GM12878 (cell line): ENCODE results near the gene ZNF418. TPM values are rescaled to one million over a fixed set of nuclear protein-coding genes. Genes with fewer than 3 reads are reported as not detected.

Experiments
- ATAC-seq: fragments of 200-7000 bp; cut with Tn5 transposase; 3 replicates; pipeline ENCODE4 v1.9.1; 2020; ENCODE audit warnings: mild to moderate bottlenecking, moderate library complexity
- BruUV-seq: library from RNA; stranded (reverse); fragments of 400-500 nt; replicated peaks from 2 replicates; lab custom pipeline; 2021; lab: Mats Ljungman, UMichigan
- CTCF ChIA-PET: fragments of 300-600 bp; sonication (Branson Sonifier 250); formaldehyde crosslinking; extraction: SDS; loops from one replicate; lab custom pipeline; 2021; ENCODE audit warnings: inconsistent platforms; lab: Yijun Ruan, JAX
- POLR2A ChIA-PET: fragments of 350-600 bp; formaldehyde crosslinking; extraction: SDS; loops from one replicate; lab custom pipeline; 2021; ENCODE audit warnings: inconsistent platforms; lab: Charles Lee
- RAD21 ChIA-PET: fragments of 300-600 bp; sonication (Branson Sonifier 250); formaldehyde crosslinking; loops from one replicate; lab custom pipeline; 2023; ENCODE audit warnings: antibody characterized with exemption; ENCODE audit not compliant: unreplicated experiment; lab: Charles Lee
- SMC1A ChIA-PET: fragments of 300-600 bp; sonication (Branson Sonifier 250); formaldehyde crosslinking; loops from one replicate; lab custom pipeline; 2023; ENCODE audit not compliant: unreplicated experiment, uncharacterized antibody; lab: Charles Lee
- DNase-seq: peaks from one replicate; pipeline ENCODE4 v3.0.0-alpha.2; 2011; ENCODE audit warnings: low read depth, low spot score
- FAIRE-seq: peaks from 3 replicates; lab custom pipeline; 2011; peaks lifted over from hg19 to GRCh38; lab: Jason Lieb, UNC
- H2AFZ ChIP-seq: 2 replicates; pipeline ENCODE4 v1.6.0; 2011; ENCODE audit warnings: low read depth, low read length, control low read depth; ENCODE audit not compliant: control insufficient read depth
- H3K27ac ChIP-seq: 2 replicates; pipeline ENCODE4 v1.5.1; 2011; ENCODE audit warnings: control low read depth; ENCODE audit not compliant: control insufficient read depth, insufficient read depth
- H3K27me3 ChIP-seq, 2 experiments: replicated peaks in 1 of 2; 2 replicates each; pipeline versions ENCODE4 v1.6.0 to v1.6.1; 2011; ENCODE audit warnings: low read length in 1 of 2; ENCODE audit not compliant: control insufficient read depth in 2 of 2, insufficient read depth in 2 of 2
- H3K36me3 ChIP-seq, 2 experiments: 2 replicates each; pipeline ENCODE4 v1.5.1; 2011; ENCODE audit warnings: low read length in 1 of 2; ENCODE audit not compliant: control insufficient read depth in 2 of 2, insufficient read depth in 2 of 2
- H3K4me1 ChIP-seq: 2 replicates; pipeline ENCODE4 v1.6.1; 2011; ENCODE audit warnings: mild to moderate bottlenecking, low read length, moderate library complexity, mixed read lengths; ENCODE audit not compliant: control insufficient read depth, insufficient read depth
- H3K4me2 ChIP-seq: 2 replicates; pipeline ENCODE4 v1.6.0; 2011; ENCODE audit warnings: control low read depth; ENCODE audit not compliant: control insufficient read depth, insufficient read depth
- H3K4me3 ChIP-seq: fragments of 200-600 bp; sonication (generic); 2 replicates; pipeline ENCODE4 v1.5.1; 2016
- H3K79me2 ChIP-seq: 2 replicates; pipeline ENCODE4 v1.6.0; 2011; ENCODE audit warnings: low read length; ENCODE audit not compliant: control insufficient read depth, insufficient read depth
- H3K9ac ChIP-seq: 2 replicates; pipeline ENCODE4 v1.8.0; 2011; ENCODE audit warnings: low read length, control low read depth, mixed read lengths; ENCODE audit not compliant: control insufficient read depth, insufficient read depth
- H3K9me3 ChIP-seq: replicated peaks from 3 replicates; pipeline ENCODE4 v1.5.1; 2011; ENCODE audit warnings: mild to moderate bottlenecking, low read length; ENCODE audit not compliant: control insufficient read depth, insufficient read depth
- H4K20me1 ChIP-seq: 2 replicates; pipeline ENCODE4 v1.6.0; 2011; ENCODE audit not compliant: control insufficient read depth, insufficient read depth
- CHD1 ChIP-seq: IDR thresholded peaks from 2 replicates; pipeline ENCODE4 v1.6.1; 2012; ENCODE audit warnings: low read depth, low read length, improper control_type of control experiment
- CREM ChIP-seq: IDR thresholded peaks from 2 replicates; pipeline ENCODE4 v1.6.1; 2014; ENCODE audit warnings: antibody characterized with exemption, low read depth
- IKZF1 ChIP-seq: fragments of 450-650 bp; conservative IDR thresholded peaks from 2 replicates; pipeline ENCODE4 v1.6.1; 2017; ENCODE audit warnings: antibody characterized with exemption, mild to moderate bottlenecking
- KAT2A ChIP-seq: conservative IDR thresholded peaks from 2 replicates; pipeline ENCODE4 v1.6.1; 2011; ENCODE audit warnings: low read depth, low read length; ENCODE audit not compliant: control insufficient read depth
- KLF5 ChIP-seq: fragments of 450-650 bp; IDR thresholded peaks from 2 replicates; pipeline ENCODE4 v1.6.1; 2014; ENCODE audit warnings: mild to moderate bottlenecking; ENCODE audit not compliant: partially characterized antibody
- MEF2A ChIP-seq: IDR thresholded peaks from 2 replicates; pipeline ENCODE4 v1.6.1; 2011; ENCODE audit warnings: low read depth, mild to moderate bottlenecking, low read length, moderate library complexity; ENCODE audit not compliant: insufficient read depth
- NFIC ChIP-seq: IDR thresholded peaks from 2 replicates; pipeline ENCODE4 v1.6.1; 2012; ENCODE audit warnings: low read depth, mild to moderate bottlenecking, inconsistent platforms, low read length, moderate library complexity
- PAX8 ChIP-seq: fragments of 450-650 bp; IDR thresholded peaks from 2 replicates; pipeline ENCODE4 v1.6.1; 2017; ENCODE audit warnings: mild to moderate bottlenecking, moderate library complexity
- POLR2AphosphoS5 ChIP-seq: IDR thresholded peaks from 2 replicates; pipeline ENCODE4 v1.6.1; 2011; ENCODE audit warnings: mild to moderate bottlenecking, low read length, inconsistent platforms
- RUNX3 ChIP-seq: IDR thresholded peaks from 2 replicates; pipeline ENCODE4 v1.6.1; 2012; ENCODE audit warnings: low read length, inconsistent platforms
- TARDBP ChIP-seq: IDR thresholded peaks from 2 replicates; pipeline ENCODE4 v1.6.1; 2016; ENCODE audit warnings: borderline replicate concordance
- ZNF274 ChIP-seq: IDR thresholded peaks from one replicate; pipeline ENCODE4 v1.8.0; 2011; ENCODE audit not compliant: insufficient read length, insufficient read depth
- WGBS: methylation state at CpG from one replicate; pipeline ENCODE4 v1.1.6; 2016; ENCODE audit warnings: low lambda C conversion rate; ENCODE audit not compliant: insufficient replicate concordance, insufficient coverage; ENCODE audit errors: missing lambda C conversion rate; 5-methylcytosine and 5-hydroxymethylcytosine counted together
- in situ Hi-C: fragments of 300-500 bp; cut with MboI; formaldehyde crosslinking; loops from 9 replicates; pipeline ENCODE4 v1.14.3; 2018; ENCODE audit warnings: mixed read lengths
- intact Hi-C: fragments of 100-400 bp; cut with micrococcal nuclease; formaldehyde crosslinking; loops from one replicate; pipeline ENCODE4 v1.14.2; 2022; ENCODE audit not compliant: unreplicated experiment
- polyA plus RNA-seq, 11 experiments: library from polyadenylated mRNA; depleted of rRNA in 4 of 11; unstranded in 6 of 11; stranded (reverse) in 5 of 11; fragments of >200 nt; fragmentation: Nextera tagmentation in 4 of 11; fragmentation: Illumina TruSeq in 1 of 11; extraction: Ambion mirVana in 4 of 11; extraction: Trizol in 1 of 11; gene quantifications; 1 replicate in 1 of 11; 2 replicates in 10 of 11; pipeline versions ENCODE4 v1.2.1 to v1.2.3, GENCODE V29; 2011 to 2016; ENCODE audit warnings: inconsistent platforms in 2 of 11, missing spikeins in 2 of 11, low read depth in 1 of 11
- total RNA-seq, 4 experiments: library from RNA; depleted of rRNA in 3 of 4; stranded (reverse); fragments of >200 nt in 3 of 4; fragmentation: Illumina TruSeq in 1 of 4; extraction: Trizol in 1 of 4; gene quantifications; 2 replicates each; pipeline versions ENCODE4 v1.2.1 to v1.2.3, GENCODE V29; 2013 to 2021
- TF ChIP-seq, protein P1 (sequence below): fragments of 450-650 bp; IDR thresholded peaks from 2 replicates; pipeline ENCODE4 v1.6.1; 2017; ENCODE audit warnings: mild to moderate bottlenecking, low read depth, inconsistent platforms; ENCODE audit not compliant: poor library complexity, severe bottlenecking
- TF ChIP-seq, protein P2 (sequence below): IDR thresholded peaks from 2 replicates; pipeline ENCODE4 v1.6.1; 2011; ENCODE audit warnings: borderline replicate concordance, low read depth, mild to moderate bottlenecking, moderate library complexity, low read length; ENCODE audit not compliant: insufficient read depth, poor library complexity, severe bottlenecking
- TF ChIP-seq, protein P3 (sequence below): fragments of 450-650 bp; IDR thresholded peaks from 2 replicates; pipeline ENCODE4 v1.6.1; 2017; ENCODE audit warnings: mild to moderate bottlenecking

Gene ZNF418
- total and polyA plus RNA-seq, 10 of the 15 experiments (the other 5 are each of a cell fraction or from before 2014, with no cell fraction given): 0.20 to 1.3 (median 0.59) TPM; not detected in 1

DNA sequence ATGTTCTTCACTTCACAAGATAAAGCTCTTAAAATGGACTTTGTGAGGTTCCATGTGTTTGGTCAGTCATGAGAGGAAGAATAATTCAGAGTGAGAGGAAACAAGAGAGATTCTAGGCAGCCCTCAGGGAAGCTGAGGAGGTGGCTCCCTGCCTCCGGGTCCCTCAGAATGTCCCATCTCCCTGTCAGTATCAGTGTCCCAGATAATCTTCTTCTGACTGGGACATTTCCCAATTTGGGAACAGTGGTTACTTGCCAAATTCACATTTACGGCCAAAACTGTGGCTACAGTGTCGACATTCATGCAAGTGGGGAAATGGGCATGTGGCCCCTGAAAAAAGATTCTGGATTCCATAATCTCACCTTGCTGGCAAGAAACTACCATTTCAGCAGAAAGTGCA lies 27.8 kb downstream of the ZNF418 start:
- no peaks in the 10 kb centered on the region for H4K20me1 ChIP-seq
- ATAC-seq (no peak), DNase-seq (no peak), FAIRE-seq (no peak)
- RAD21 ChIA-PET: no interaction called here
- no peaks in the 10 kb centered on the region for H3K27me3 ChIP-seq
- 100% methylated on average over 3 of the region's 3 CpGs for WGBS
- no peak overlapping the region for H2AFZ ChIP-seq
- POLR2A ChIA-PET: interaction anchor here (0.8 kb wide), 1 partner anchor 330 kb away, joined by 3 read pairs; no protein-coding TSS in a partner anchor
- H3K9me3 ChIP-seq: peaks cover 11% of the 10 kb centered on the region
- no peak overlapping the region for H3K4me2 ChIP-seq
- no peaks in the 10 kb centered on the region for H3K79me2 ChIP-seq
- no peak overlapping the region for H3K9ac ChIP-seq
- H3K36me3 ChIP-seq: peaks cover 5 to 7% of the 10 kb centered on the region in 2 experiments; a peak in 3 of 4 replicates
- SMC1A ChIA-PET: no interaction called here
- in situ Hi-C loops: no loop called here
- no peak overlapping the region for H3K4me3 ChIP-seq
- no peaks in the 10 kb centered on the region for H3K4me1 ChIP-seq
- H3K27ac ChIP-seq: no peak overlapping the region
- no TSS peak for BruUV-seq
- CTCF ChIA-PET: interaction anchor here (1.6 kb wide), 1 partner anchor 11 kb away, joined by 3 read pairs; no protein-coding TSS in a partner anchor
- TF ChIP-seq MEF2A (no peak), KAT2A (no peak), IKZF1 (no peak), NFIC (no peak), POLR2AphosphoS5 (no peak), CREM (no peak), PAX8 (no peak), KLF5 (no peak), ZNF274 (no peak), RUNX3 (no peak), CHD1 (no peak), TARDBP (no peak)
- TF ChIP-seq, protein P1, sequence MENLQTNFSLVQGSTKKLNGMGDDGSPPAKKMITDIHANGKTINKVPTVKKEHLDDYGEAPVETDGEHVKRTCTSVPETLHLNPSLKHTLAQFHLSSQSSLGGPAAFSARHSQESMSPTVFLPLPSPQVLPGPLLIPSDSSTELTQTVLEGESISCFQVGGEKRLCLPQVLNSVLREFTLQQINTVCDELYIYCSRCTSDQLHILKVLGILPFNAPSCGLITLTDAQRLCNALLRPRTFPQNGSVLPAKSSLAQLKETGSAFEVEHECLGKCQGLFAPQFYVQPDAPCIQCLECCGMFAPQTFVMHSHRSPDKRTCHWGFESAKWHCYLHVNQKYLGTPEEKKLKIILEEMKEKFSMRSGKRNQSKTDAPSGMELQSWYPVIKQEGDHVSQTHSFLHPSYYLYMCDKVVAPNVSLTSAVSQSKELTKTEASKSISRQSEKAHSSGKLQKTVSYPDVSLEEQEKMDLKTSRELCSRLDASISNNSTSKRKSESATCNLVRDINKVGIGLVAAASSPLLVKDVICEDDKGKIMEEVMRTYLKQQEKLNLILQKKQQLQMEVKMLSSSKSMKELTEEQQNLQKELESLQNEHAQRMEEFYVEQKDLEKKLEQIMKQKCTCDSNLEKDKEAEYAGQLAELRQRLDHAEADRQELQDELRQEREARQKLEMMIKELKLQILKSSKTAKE: no peak
- TF ChIP-seq, protein P2, sequence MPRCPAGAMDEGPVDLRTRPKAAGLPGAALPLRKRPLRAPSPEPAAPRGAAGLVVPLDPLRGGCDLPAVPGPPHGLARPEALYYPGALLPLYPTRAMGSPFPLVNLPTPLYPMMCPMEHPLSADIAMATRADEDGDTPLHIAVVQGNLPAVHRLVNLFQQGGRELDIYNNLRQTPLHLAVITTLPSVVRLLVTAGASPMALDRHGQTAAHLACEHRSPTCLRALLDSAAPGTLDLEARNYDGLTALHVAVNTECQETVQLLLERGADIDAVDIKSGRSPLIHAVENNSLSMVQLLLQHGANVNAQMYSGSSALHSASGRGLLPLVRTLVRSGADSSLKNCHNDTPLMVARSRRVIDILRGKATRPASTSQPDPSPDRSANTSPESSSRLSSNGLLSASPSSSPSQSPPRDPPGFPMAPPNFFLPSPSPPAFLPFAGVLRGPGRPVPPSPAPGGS: no peak
- TF ChIP-seq, protein P3, sequence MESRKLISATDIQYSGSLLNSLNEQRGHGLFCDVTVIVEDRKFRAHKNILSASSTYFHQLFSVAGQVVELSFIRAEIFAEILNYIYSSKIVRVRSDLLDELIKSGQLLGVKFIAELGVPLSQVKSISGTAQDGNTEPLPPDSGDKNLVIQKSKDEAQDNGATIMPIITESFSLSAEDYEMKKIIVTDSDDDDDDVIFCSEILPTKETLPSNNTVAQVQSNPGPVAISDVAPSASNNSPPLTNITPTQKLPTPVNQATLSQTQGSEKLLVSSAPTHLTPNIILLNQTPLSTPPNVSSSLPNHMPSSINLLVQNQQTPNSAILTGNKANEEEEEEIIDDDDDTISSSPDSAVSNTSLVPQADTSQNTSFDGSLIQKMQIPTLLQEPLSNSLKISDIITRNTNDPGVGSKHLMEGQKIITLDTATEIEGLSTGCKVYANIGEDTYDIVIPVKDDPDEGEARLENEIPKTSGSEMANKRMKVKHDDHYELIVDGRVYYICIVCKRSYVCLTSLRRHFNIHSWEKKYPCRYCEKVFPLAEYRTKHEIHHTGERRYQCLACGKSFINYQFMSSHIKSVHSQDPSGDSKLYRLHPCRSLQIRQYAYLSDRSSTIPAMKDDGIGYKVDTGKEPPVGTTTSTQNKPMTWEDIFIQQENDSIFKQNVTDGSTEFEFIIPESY: no peak
- TF ChIP-seq, all 136 proteins: peak for 0
- intact Hi-C loops: no loop called here
